ENCODE results near the gene TMEM198.
A peak's percentile ranks its signal among the peaks of the same experiment; 100 is the strongest.

Gene TMEM198

GRCh38 chr2:219543596-219544358 is at the start of gene TMEM198, which contains the start of gene CHPF:
Gene TMEM198, plus strand, starts transcription at chr2:219544028. Its CDS starts 700 bp downstream, at chr2:219544728.
Gene CHPF, minus strand, starts transcription at chr2:219543809. Its CDS starts 271 bp downstream, at chr2:219543538.
- DNase-seq = peak; percentile 90

GRCh38 chr2:219494952-219495530 is 48.8 kb upstream of the TMEM198 start:
- no peak for DNase-seq

GRCh38 chr2:219495531-219496122 is 48.2 kb upstream of the TMEM198 start:
- DNase-seq = peak; percentile 52

GRCh38 chr2:219496247-219496824 is 47.5 kb upstream of the TMEM198 start:
- no peak for DNase-seq

- DNase-seq = no peak
Observed at GRCh38 chr2:219496825-219497494, 46.9 kb upstream of the TMEM198 start.

- DNase-seq = peak; percentile 29
Observed at GRCh38 chr2:219497495-219498279, 46.1 kb upstream of the TMEM198 start.

- DNase-seq = peak; percentile 92
Observed at GRCh38 chr2:219498280-219499057, 45.4 kb upstream of the TMEM198 start, which contains the start of gene GMPPA. Gene GMPPA, plus strand, starts transcription at chr2:219498891. Its CDS starts 1,085 bp downstream, at chr2:219499976.

GRCh38 chr2:219499058-219499307 is 44.8 kb upstream of the TMEM198 start:
- no peak for DNase-seq

GRCh38 chr2:219499555-219499954 is 44.3 kb upstream of the TMEM198 start:
- DNase-seq = no peak

GRCh38 chr2:219500135-219500534 is 43.7 kb upstream of the TMEM198 start:
- DNase-seq = no peak

GRCh38 chr2:219501849-219502248 is 42.0 kb upstream of the TMEM198 start:
- DNase-seq = no peak

GRCh38 chr2:219502618-219503017 is 41.2 kb upstream of the TMEM198 start:
- no peak for DNase-seq

- no peak for DNase-seq
Observed at GRCh38 chr2:219505585-219505984, 38.2 kb upstream of the TMEM198 start.

- DNase-seq = no peak
Observed at GRCh38 chr2:219506153-219506801, 37.6 kb upstream of the TMEM198 start.

- DNase-seq = no peak
Observed at GRCh38 chr2:219506802-219507526, 36.9 kb upstream of the TMEM198 start.

GRCh38 chr2:219507581-219508443 is 36.0 kb upstream of the TMEM198 start:
- DNase-seq = no peak

GRCh38 chr2:219508444-219508734 is 35.4 kb upstream of the TMEM198 start:
- no peak for DNase-seq

GRCh38 chr2:219508971-219509779 is 34.7 kb upstream of the TMEM198 start:
- DNase-seq = no peak

Data from activated CD8-positive, alpha-beta memory T cell treated with anti-CD3 and anti-CD28 coated beads, Interleukin-2, amount 50 U/mL, for 4 hours (primary cell).